Stimulated activated CD8-positive, alpha-beta memory T cell treated with anti-CD3 and anti-CD28 coated beads, Interleukin-15, amount 100 ng/mL, for 48 hours (primary cell): ENCODE data around the gene PDPR.
"Not testable (repeated sequence)": the region's sequence is repeated elsewhere in the genome, so short reads cannot be mapped to it uniquely, and the experiment has no call there.

Source experiments
- DNase-seq, 2 donors: peaks; one replicate each; pipeline ENCODE4 v3.0.0-alpha.2; 2020; ENCODE audit warnings: low read depth in 2 of 2

PDPR gene

GRCh38 chr16:70113982-70114826 is at the start of gene PDPR:
Gene PDPR, plus strand, starts transcription at chr16:70114332. Its CDS starts 6,161 bp downstream, at chr16:70120493.
- peak; percentile 91 to 93 for DNase-seq

- peak; percentile 38 to 50 for DNase-seq
These were observed 49.2 kb upstream of the PDPR start for GRCh38 chr16:70064841-70065370.

GRCh38 chr16:70065376-70065745 is 48.8 kb upstream of the PDPR start:
- DNase-seq, result not testable (repeated sequence)

GRCh38 chr16:70065746-70066658 is 48.1 kb upstream of the PDPR start:
- peak; percentile 86 to 88 for DNase-seq

GRCh38 chr16:70066751-70067150 is 47.4 kb upstream of the PDPR start:
- not testable (repeated sequence) for DNase-seq

GRCh38 chr16:70079081-70079480 is 35.1 kb upstream of the PDPR start:
- DNase-seq, result not testable (repeated sequence)

GRCh38 chr16:70081219-70081618 is 32.9 kb upstream of the PDPR start:
- not testable (repeated sequence) for DNase-seq

- DNase-seq, result not testable (repeated sequence)
These were observed 30.2 kb upstream of the PDPR start for GRCh38 chr16:70083931-70084330.

GRCh38 chr16:70088160-70088559 is 26.0 kb upstream of the PDPR start:
- DNase-seq, result not testable (repeated sequence)

- not testable (repeated sequence) for DNase-seq
These were observed 25.3 kb upstream of the PDPR start for GRCh38 chr16:70088877-70089276.

- not testable (repeated sequence) for DNase-seq
These were observed 24.8 kb upstream of the PDPR start for GRCh38 chr16:70089289-70089688.

GRCh38 chr16:70091104-70091503 is 23.0 kb upstream of the PDPR start:
- not testable (repeated sequence) for DNase-seq

- DNase-seq, result not testable (repeated sequence)
These were observed 20.0 kb upstream of the PDPR start for GRCh38 chr16:70094096-70094495.

- not testable (repeated sequence) for DNase-seq
These were observed 4.4 kb upstream of the PDPR start for GRCh38 chr16:70109583-70110279.

GRCh38 chr16:70112162-70112561 is 2.0 kb upstream of the PDPR start:
- not testable (repeated sequence) for DNase-seq

- DNase-seq, result not testable (repeated sequence)
These were observed 542 bp upstream of the PDPR start for GRCh38 chr16:70113599-70113981.

- DNase-seq, result not testable (repeated sequence)
These were observed 4.2 kb downstream of the PDPR start for GRCh38 chr16:70118354-70118753.

- DNase-seq, result not testable (repeated sequence)
These were observed 4.6 kb downstream of the PDPR start for GRCh38 chr16:70118776-70119175.

GRCh38 chr16:70120398-70120797 is 6.3 kb downstream of the PDPR start:
- not testable (repeated sequence) for DNase-seq

- DNase-seq, result not testable (repeated sequence)
These were observed 9.7 kb downstream of the PDPR start for GRCh38 chr16:70123822-70124221.

- not testable (repeated sequence) for DNase-seq
These were observed 12.1 kb downstream of the PDPR start for GRCh38 chr16:70126226-70126625.
